A549 (cell line): ENCODE data around the gene ZNF808.
"Not testable (repeated sequence)": the region's sequence is repeated elsewhere in the genome, so short reads cannot be mapped to it uniquely, and the experiment has no call there.

ENCODE experiments used
- CTCF ChIP-seq: fragments of >200 bp; sonication (Bioruptor Twin); formaldehyde crosslinking; IDR thresholded peaks from 3 replicates; pipeline ENCODE4 v1.5.1; 2016
- MAX ChIP-seq: IDR thresholded peaks from 2 replicates; pipeline ENCODE4 v1.6.1; 2012
- MAZ ChIP-seq: fragments of 150-350 bp; IDR thresholded peaks from 2 replicates; pipeline ENCODE4 v1.6.1; 2014; ENCODE audit warnings: antibody characterized with exemption, low read depth, low read length, borderline replicate concordance

GRCh38 chr19:52484111-52484743 lies 43.2 kb upstream of the ZNF808 start:
- not testable (repeated sequence) for TF ChIP-seq MAX, CTCF, MAZ
